Heart left ventricle (tissue), 13 donors: ENCODE measurements around the gene UHRF1.

Experiments
- POLR2A ChIP-seq, 2 donors: fragments of 450-650 bp; IDR thresholded peaks; one replicate each; pipeline ENCODE4 v1.6.1; 2017; ENCODE audit warnings: antibody characterized with exemption in 2 of 2, mild to moderate bottlenecking in 2 of 2, moderate library complexity in 2 of 2
- TF ChIP-seq, protein P1 (sequence below), 12 donors: fragments of 200-600 bp; sonication (generic) in 4 of 12; IDR thresholded peaks; one replicate each; pipeline versions ENCODE4 v1.5.0 to v1.8.0; 2018 to 2022; ENCODE audit warnings: antibody characterized with exemption in 12 of 12, mild to moderate bottlenecking in 5 of 12
- donor health status: ischemic (EF 13 %, LVEDD 7.1; RV severe dilation, severe dysfunction).
- donor health status: DM: no; HTN: yes; CAD: no.
- donor health status: DM: no; HTN: no; CAD: no.
- donor health status: ischemic (EF 25% LVEDD 6.9; RV normal size, moderate dysfunction).
- donor health status: ischemic (EF 25% LVEDD 5.7; RV mildly dilated, moderate dysfunction).
- donor health status: ischemic (EF 35%, LVEDD 5.7; RV mildly dilated, moderate dysfunction).
- donor health status: nonischemic (EF 11% LVEDD 7.7; RV severe dilation, severe dysfunction).
- donor health status: DM: yes; HTN: yes; CAD: no.
- donor health status: PGD.
- donor health status: ischemic (EF 29% LVEDD 5.4; RV normal size, mild dysfunction).
- donor health status: nonischemic (EF 23%, LVEDD 6.1; RV moderate dilation, normal function).

DNA sequence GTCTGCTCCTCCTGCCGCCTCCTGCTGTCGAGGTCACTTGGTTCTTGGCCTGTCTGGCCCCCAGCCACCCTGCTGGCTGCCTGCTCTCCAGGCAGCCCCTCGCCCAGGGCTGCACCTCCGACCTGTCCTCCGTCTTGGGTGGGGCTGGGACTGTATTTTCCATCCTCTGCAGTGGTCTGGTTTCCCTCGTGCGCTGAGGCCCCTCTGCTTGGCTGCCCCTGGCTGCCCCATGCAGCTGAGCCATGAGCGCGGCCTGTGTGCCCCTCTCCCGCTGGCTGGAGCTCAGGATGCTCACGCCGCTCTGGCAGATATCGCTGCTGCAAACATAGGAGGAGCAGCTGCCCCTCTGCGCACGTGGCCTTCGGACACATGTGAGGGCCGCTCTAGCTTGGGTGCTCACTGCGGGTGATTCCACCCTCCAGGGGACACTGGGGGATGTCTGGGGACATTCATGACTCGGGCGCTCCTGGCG is 14.0 kb downstream of the UHRF1 start:
- TF ChIP-seq, protein P1, sequence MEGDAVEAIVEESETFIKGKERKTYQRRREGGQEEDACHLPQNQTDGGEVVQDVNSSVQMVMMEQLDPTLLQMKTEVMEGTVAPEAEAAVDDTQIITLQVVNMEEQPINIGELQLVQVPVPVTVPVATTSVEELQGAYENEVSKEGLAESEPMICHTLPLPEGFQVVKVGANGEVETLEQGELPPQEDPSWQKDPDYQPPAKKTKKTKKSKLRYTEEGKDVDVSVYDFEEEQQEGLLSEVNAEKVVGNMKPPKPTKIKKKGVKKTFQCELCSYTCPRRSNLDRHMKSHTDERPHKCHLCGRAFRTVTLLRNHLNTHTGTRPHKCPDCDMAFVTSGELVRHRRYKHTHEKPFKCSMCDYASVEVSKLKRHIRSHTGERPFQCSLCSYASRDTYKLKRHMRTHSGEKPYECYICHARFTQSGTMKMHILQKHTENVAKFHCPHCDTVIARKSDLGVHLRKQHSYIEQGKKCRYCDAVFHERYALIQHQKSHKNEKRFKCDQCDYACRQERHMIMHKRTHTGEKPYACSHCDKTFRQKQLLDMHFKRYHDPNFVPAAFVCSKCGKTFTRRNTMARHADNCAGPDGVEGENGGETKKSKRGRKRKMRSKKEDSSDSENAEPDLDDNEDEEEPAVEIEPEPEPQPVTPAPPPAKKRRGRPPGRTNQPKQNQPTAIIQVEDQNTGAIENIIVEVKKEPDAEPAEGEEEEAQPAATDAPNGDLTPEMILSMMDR (IDR thresholded peaks at IDR 0.05), result no peak
- TF ChIP-seq POLR2A (IDR thresholded peaks at IDR 0.05), result no peak
